Gastroesophageal sphincter (tissue), 4 donors: ENCODE results near the gene WDR90. TPM values are rescaled to one million over a fixed set of nuclear protein-coding genes. Genes with fewer than 3 reads are reported as not detected.

Experiments used
- ATAC-seq: fragments of 150-250 bp; one replicate; pipeline ENCODE4 v1.9.1; 2016; ENCODE audit warnings: mild to moderate bottlenecking, moderate library complexity
- H3K27ac ChIP-seq, 4 donors: fragments of 200-600 bp; sonication (generic) in 3 of 4; 1 replicate in 3 of 4; 2 replicates in 1 of 4; pipeline ENCODE4 v1.5.1; 2016 to 2019
- H3K27me3 ChIP-seq: fragments of 200-600 bp; sonication (generic); one replicate; pipeline ENCODE4 v1.5.1; 2019
- H3K36me3 ChIP-seq, 2 donors: fragments of 200-600 bp; sonication (generic); one replicate each; pipeline ENCODE4 v1.5.1; 2019; ENCODE audit warnings: control low read depth in 1 of 2
- H3K4me1 ChIP-seq, 3 donors: fragments of 200-600 bp; sonication (generic); 1 replicate in 2 of 3; 2 replicates in 1 of 3; pipeline ENCODE4 v1.5.1; 2016 to 2019; ENCODE audit warnings: control low read depth in 2 of 3
- H3K4me3 ChIP-seq, 2 donors: fragments of 200-600 bp; sonication (generic); one replicate each; pipeline ENCODE4 v1.5.1; 2019; ENCODE audit warnings: mild to moderate bottlenecking in 1 of 2, moderate library complexity in 1 of 2
- H3K9me3 ChIP-seq, 3 donors: fragments of 200-600 bp; sonication (generic); one replicate each; pipeline ENCODE4 v1.5.1; 2017 to 2019; ENCODE audit warnings: control low read depth in 2 of 3
- CTCF ChIP-seq, 4 experiments: fragments of 200-600 bp in 2 of 4; fragments of 450-650 bp in 2 of 4; sonication (generic) in 1 of 4; IDR thresholded peaks; one replicate each; pipeline ENCODE4 v1.5.1; 2017 to 2019; ENCODE audit warnings: antibody characterized with exemption in 4 of 4, mild to moderate bottlenecking in 2 of 4, moderate library complexity in 2 of 4
- EP300 ChIP-seq: sonication (generic); formaldehyde crosslinking; IDR thresholded peaks from one replicate; pipeline ENCODE4 v1.6.1; 2017; ENCODE audit warnings: antibody characterized with exemption, mild to moderate bottlenecking
- POLR2A ChIP-seq, 2 donors: fragments of 450-650 bp; IDR thresholded peaks; one replicate each; pipeline ENCODE4 v1.6.1; 2017; ENCODE audit warnings: antibody characterized with exemption in 2 of 2, mild to moderate bottlenecking in 2 of 2, moderate library complexity in 1 of 2
- POLR2AphosphoS5 ChIP-seq: sonication (generic); formaldehyde crosslinking; IDR thresholded peaks from one replicate; pipeline ENCODE4 v1.6.1; 2017; ENCODE audit warnings: antibody characterized with exemption
- WGBS, 2 donors: methylation state at CpG; one replicate each; pipeline ENCODE4 v1.1.5; 2018; ENCODE audit warnings: low coverage in 1 of 2; 5-methylcytosine and 5-hydroxymethylcytosine counted together
- total RNA-seq, 4 donors: library from RNA; depleted of rRNA; stranded (reverse); fragments of >200 nt; gene quantifications; one replicate each; pipeline ENCODE4 v1.1.0, GENCODE V29; 2016

Gene WDR90
- total RNA-seq, 4 donors from 2014 or later = 8.5 to 21.2 (median 16.8) TPM

DNA sequence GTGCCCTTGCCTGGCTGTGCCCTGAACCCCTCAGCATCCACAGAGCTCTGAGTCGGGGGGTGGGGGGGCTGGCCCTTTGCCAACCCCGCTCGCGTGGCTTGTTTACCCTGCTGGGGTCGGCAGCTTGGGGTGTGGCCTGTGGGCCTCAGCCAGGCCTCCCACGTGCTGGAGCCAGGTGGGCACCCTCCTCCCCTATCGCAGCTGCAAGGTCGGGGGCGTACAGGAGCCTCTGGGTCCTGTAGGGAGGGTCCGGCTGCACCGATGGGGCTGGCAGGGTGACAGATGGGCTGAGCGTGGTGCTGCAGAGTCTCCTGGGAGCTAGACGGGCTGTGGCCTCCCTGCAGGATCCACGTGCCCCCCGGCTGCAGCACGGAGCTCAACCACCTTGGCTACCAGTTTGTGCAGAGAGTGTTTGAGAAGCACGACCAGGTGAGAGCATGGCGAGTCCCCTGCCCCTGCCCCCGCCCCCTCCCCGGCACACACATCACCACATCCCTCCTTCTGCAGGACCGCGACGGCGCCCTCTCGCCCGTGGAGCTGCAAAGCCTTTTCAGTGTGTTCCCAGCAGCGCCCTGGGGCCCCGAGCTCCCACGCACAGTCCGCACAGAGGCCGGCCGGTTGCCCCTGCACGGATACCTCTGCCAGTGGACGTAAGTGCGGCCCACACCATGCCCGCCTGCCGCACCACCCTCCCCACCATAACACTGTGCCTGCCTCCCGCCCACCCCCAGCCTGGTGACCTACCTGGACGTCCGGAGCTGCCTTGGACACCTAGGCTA lies 22.4 kb downstream of the WDR90 start:
- Histone ChIP-seq H3K4me3 (no peak overlapping the region), H3K4me1 (peaks cover 0 to 55% (median 26%) of the 10 kb centered on the region in 3 donors), H3K27ac (no peak overlapping the region), H3K36me3 (peaks cover 0 to 50% of the 10 kb centered on the region in 2 donors), H3K27me3 (no peaks in the 10 kb centered on the region), H3K9me3 (no peaks in the 10 kb centered on the region)
- WGBS, 2 donors = no CpG with 5 or more reads among the region's 40 CpGs
- TF ChIP-seq POLR2A (IDR thresholded peaks at IDR 0.05) (no peak), CTCF (IDR thresholded peaks at IDR 0.05) (no peak)
- no peak for ATAC-seq

DNA sequence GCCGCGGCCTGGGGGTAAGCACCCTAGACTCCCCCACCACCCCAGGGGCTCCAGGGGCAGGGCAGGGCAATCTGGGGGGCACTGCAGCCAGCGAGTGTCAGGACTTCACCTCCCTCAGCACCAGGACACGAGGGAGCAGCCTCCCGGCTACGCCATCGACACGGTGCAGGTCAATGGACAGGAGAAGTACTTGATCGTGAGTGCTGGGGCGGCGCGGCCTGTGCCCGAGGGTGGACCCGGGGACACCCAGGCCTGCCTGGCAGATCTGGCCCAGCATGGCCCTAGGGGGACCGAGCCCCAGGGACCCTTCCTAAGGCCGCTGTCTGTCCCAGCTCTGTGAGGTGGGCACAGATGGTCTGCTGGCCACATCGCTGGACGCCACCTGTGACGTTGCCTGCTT lies 23.2 kb downstream of the WDR90 start:
- 100% methylated on average over 3 of the region's 19 CpGs; no CpG with 5 or more reads in 1 of the 2 donors for WGBS, 2 donors
- Histone ChIP-seq H3K4me1 (peaks cover 0 to 51% (median 26%) of the 10 kb centered on the region in 3 donors), H3K36me3 (peaks cover 0 to 50% of the 10 kb centered on the region in 2 donors), H3K27me3 (peaks cover 6% of the 10 kb centered on the region), H3K27ac (no peak overlapping the region), H3K4me3 (no peak overlapping the region), H3K9me3 (no peaks in the 10 kb centered on the region)
- no peak for ATAC-seq
- TF ChIP-seq CTCF (IDR thresholded peaks at IDR 0.05) (no peak), POLR2A (IDR thresholded peaks at IDR 0.05) (no peak), EP300 (no peak), POLR2AphosphoS5 (no peak)

GRCh38 chr16:672851-673250 lies 23.7 kb downstream of the WDR90 start:
- Histone ChIP-seq H3K9me3 (no peaks in the 10 kb centered on the region), H3K36me3 (peaks cover 0 to 50% of the 10 kb centered on the region in 2 donors), H3K4me1 (peaks cover 0 to 46% (median 26%) of the 10 kb centered on the region in 3 donors), H3K27ac (no peak overlapping the region), H3K27me3 (peaks cover 8% of the 10 kb centered on the region), H3K4me3 (no peak overlapping the region)
- no CpG with 5 or more reads among the region's 21 CpGs for WGBS, 2 donors
- TF ChIP-seq POLR2AphosphoS5 (no peak), POLR2A (IDR thresholded peaks at IDR 0.05) (no peak), EP300 (no peak), CTCF (IDR thresholded peaks at IDR 0.05) (no peak)
- no peak for ATAC-seq

- Histone ChIP-seq H3K27ac (no peak overlapping the region), H3K4me3 (no peak overlapping the region), H3K27me3 (peaks cover 8% of the 10 kb centered on the region), H3K4me1 (peaks cover 0 to 44% (median 24%) of the 10 kb centered on the region in 3 donors), H3K9me3 (no peaks in the 10 kb centered on the region), H3K36me3 (peaks cover 0 to 50% of the 10 kb centered on the region in 2 donors)
- no CpG with 5 or more reads among the region's 18 CpGs for WGBS, 2 donors
- TF ChIP-seq CTCF (IDR thresholded peaks at IDR 0.05) (no peak), POLR2A (IDR thresholded peaks at IDR 0.05) (no peak), EP300 (no peak)
- no peak for ATAC-seq
Measured at GRCh38 chr16:673399-673991, 24.3 kb downstream of the WDR90 start.
